K562 (cell line): ENCODE results near the gene WEE1. TPM values are rescaled to one million over a fixed set of nuclear protein-coding genes. Genes with fewer than 3 reads are reported as not detected.

ENCODE experiments used
- ATAC-seq: fragments of 200-7000 bp; cut with Tn5 transposase; 3 replicates; pipeline ENCODE4 v1.9.1; 2020; ENCODE audit warnings: moderate library complexity
- BruUV-seq: library from RNA; stranded (reverse); fragments of 400-500 nt; replicated peaks from 2 replicates; lab custom pipeline; 2021; lab: Mats Ljungman, UMichigan
- CTCF ChIA-PET: fragments of 300-600 bp; formaldehyde crosslinking; extraction: SDS; loops from one replicate; lab custom pipeline; 2021; ENCODE audit warnings: low intra/inter-chr PET ratio; lab: Yijun Ruan, JAX
- POLR2A ChIA-PET: fragments of 300-600, 350-650 bp; sonication (Branson Sonifier 250); formaldehyde crosslinking; extraction: SDS; loops from one replicate; lab custom pipeline; 2021; ENCODE audit warnings: antibody characterized with exemption, inconsistent platforms; lab: Yijun Ruan, JAX
- DNase-seq, 4 experiments: peaks; one replicate each; pipeline versions ENCODE4 v3.0.0 to v3.0.0-alpha.2; 2011 to 2018; ENCODE audit warnings: low spot score in 3 of 4, mixed read lengths in 3 of 4; ENCODE audit errors: extremely low read depth in 1 of 4
- FAIRE-seq: peaks from 2 replicates; lab custom pipeline; 2011; peaks lifted over from hg19 to GRCh38; lab: Jason Lieb, UNC
- H2AFZ ChIP-seq: 2 replicates; pipeline ENCODE4 v1.6.0; 2011; ENCODE audit warnings: low read depth, low read length, control low read depth, inconsistent platforms
- H3K27ac ChIP-seq: fragments of 200-600 bp; 3 replicates; pipeline ENCODE4 v1.8.0; 2011; ENCODE audit warnings: low read depth, mild to moderate bottlenecking, control low read depth, inconsistent platforms, low read length, moderate library complexity, mixed read lengths; ENCODE audit errors: extremely low read depth
- H3K27me3 ChIP-seq, 2 experiments: fragments of 300-600 bp in 1 of 2; 2 replicates in 1 of 2; 3 replicates in 1 of 2; pipeline versions ENCODE4 v1.6.0 to v1.8.0; 2011; ENCODE audit warnings: inconsistent platforms in 2 of 2, low read length in 2 of 2, mild to moderate bottlenecking in 1 of 2, mixed read lengths in 1 of 2, moderate library complexity in 1 of 2; ENCODE audit not compliant: control insufficient read depth in 2 of 2, insufficient read depth in 2 of 2
- H3K36me3 ChIP-seq: fragments of 300-600 bp; 3 replicates; pipeline ENCODE4 v1.8.0; 2011; ENCODE audit warnings: mild to moderate bottlenecking, low read length, inconsistent platforms; ENCODE audit not compliant: control insufficient read depth, insufficient read depth
- H3K4me1 ChIP-seq, 2 experiments: fragments of 200-600 bp in 1 of 2; replicated peaks in 1 of 2; 2 replicates in 1 of 2; 3 replicates in 1 of 2; pipeline versions ENCODE4 v1.5.1 to v1.8.0; 2011; ENCODE audit warnings: inconsistent platforms in 2 of 2, low read length in 2 of 2, mild to moderate bottlenecking in 1 of 2, mixed read lengths in 1 of 2, moderate library complexity in 1 of 2; ENCODE audit not compliant: control insufficient read depth in 2 of 2, insufficient read depth in 2 of 2
- H3K4me2 ChIP-seq: 2 replicates; pipeline ENCODE4 v1.6.1; 2011; ENCODE audit warnings: low read length, control low read depth, inconsistent platforms, mixed read lengths; ENCODE audit not compliant: insufficient read depth
- H3K4me3 ChIP-seq: fragments of 200-600 bp; sonication (generic), shearing (Covaris generic); 2 replicates; pipeline ENCODE4 v1.5.1; 2016; ENCODE audit warnings: control low read depth, inconsistent platforms
- H3K79me2 ChIP-seq: fragments of 200-600 bp; 3 replicates; pipeline ENCODE4 v1.8.0; 2011; ENCODE audit warnings: low read length, inconsistent platforms; ENCODE audit not compliant: control insufficient read depth, insufficient read depth
- H3K9ac ChIP-seq, 2 experiments: 2 replicates each; pipeline versions ENCODE4 v1.6.0 to v1.6.1; 2011; ENCODE audit warnings: low read depth in 2 of 2, low read length in 2 of 2, control low read depth in 1 of 2, inconsistent platforms in 1 of 2, mild to moderate bottlenecking in 1 of 2, mixed read lengths in 1 of 2; ENCODE audit not compliant: insufficient read depth in 1 of 2
- H3K9me1 ChIP-seq: one replicate; pipeline ENCODE4 v1.6.0; 2011; ENCODE audit warnings: inconsistent platforms, mild to moderate bottlenecking, low read length, moderate library complexity; ENCODE audit not compliant: control insufficient read depth, insufficient read depth
- H3K9me3 ChIP-seq: replicated peaks from 2 replicates; pipeline ENCODE4 v1.5.1; 2011; ENCODE audit warnings: low read depth, low read length, inconsistent platforms; ENCODE audit not compliant: control insufficient read depth, insufficient read depth
- H4K20me1 ChIP-seq: replicated peaks from 2 replicates; pipeline ENCODE4 v1.6.1; 2011; ENCODE audit warnings: low read length, inconsistent platforms, mixed read lengths; ENCODE audit not compliant: control insufficient read depth, insufficient read depth
- ARID1B ChIP-seq: fragments of 450-650 bp; IDR thresholded peaks from 2 replicates; pipeline ENCODE4 v1.6.1; 2016; ENCODE audit warnings: antibody characterized with exemption, mild to moderate bottlenecking, inconsistent platforms
- ARID3B ChIP-seq: fragments of 250-450 bp; sonication (Bioruptor Pico); IDR thresholded peaks from 2 replicates; pipeline ENCODE4 v1.4.0; 2020; ENCODE audit warnings: borderline replicate concordance
- ATF3 ChIP-seq, 2 experiments: fragments of 450-650 bp in 1 of 2; sonication (generic) in 1 of 2; formaldehyde crosslinking in 1 of 2; IDR thresholded peaks in 1 of 2; conservative IDR thresholded peaks in 1 of 2; 2 replicates each; pipeline versions ENCODE4 v1.6.1 to v1.8.1; 2016 to 2023; ENCODE audit warnings: mild to moderate bottlenecking in 2 of 2, moderate library complexity in 2 of 2, inconsistent platforms in 1 of 2, missing genetic modification reagents in 1 of 2
- BRF1 ChIP-seq: IDR thresholded peaks from 3 replicates; pipeline ENCODE4 v1.6.1; 2011; ENCODE audit warnings: borderline replicate concordance, mild to moderate bottlenecking; ENCODE audit not compliant: insufficient read length; ENCODE audit errors: extremely low read depth
- CBX3 ChIP-seq, 2 experiments: IDR thresholded peaks; 1 replicate in 1 of 2; 2 replicates in 1 of 2; pipeline ENCODE4 v1.6.1; 2012; ENCODE audit warnings: inconsistent platforms in 2 of 2, low read length in 2 of 2, borderline replicate concordance in 1 of 2, control low read depth in 1 of 2
- CHCHD3 ChIP-seq: fragments of 250-450 bp; sonication (Bioruptor Pico); IDR thresholded peaks from 2 replicates; pipeline ENCODE4 v2.1.2; 2022; ENCODE audit warnings: mild to moderate bottlenecking
- HNRNPL ChIP-seq: fragments of 200-400 bp; formaldehyde crosslinking; IDR thresholded peaks from 2 replicates; pipeline ENCODE4 v1.6.1; 2017; ENCODE audit warnings: low read depth, mild to moderate bottlenecking, low read length
- KLF6 ChIP-seq: fragments of 250-450 bp; sonication (Bioruptor Pico); IDR thresholded peaks from 2 replicates; pipeline ENCODE4 v1.4.0; 2020; ENCODE audit warnings: mild to moderate bottlenecking, moderate library complexity, borderline replicate concordance
- NCOA4 ChIP-seq: fragments of 450-650 bp; IDR thresholded peaks from 2 replicates; pipeline ENCODE4 v1.6.1; 2018; ENCODE audit warnings: mild to moderate bottlenecking; ENCODE audit not compliant: partially characterized antibody
- NFIC ChIP-seq: fragments of 450-650 bp; IDR thresholded peaks from 2 replicates; pipeline ENCODE4 v1.6.1; 2017; ENCODE audit warnings: mild to moderate bottlenecking, inconsistent platforms
- SNIP1 ChIP-seq: fragments of 450-650 bp; IDR thresholded peaks from 2 replicates; pipeline ENCODE4 v1.7.1; 2017; ENCODE audit warnings: low read depth, mild to moderate bottlenecking
- SREBF2 ChIP-seq: sonication (generic); formaldehyde crosslinking; IDR thresholded peaks from 2 replicates; pipeline ENCODE4 v1.4.0; 2020; ENCODE audit warnings: mild to moderate bottlenecking, missing genetic modification reagents
- SUPT5H ChIP-seq: fragments of 450-650 bp; IDR thresholded peaks from 2 replicates; pipeline ENCODE4 v1.6.1; 2016
- TAF15 ChIP-seq: fragments of 200-400 bp; formaldehyde crosslinking; IDR thresholded peaks from 2 replicates; pipeline ENCODE4 v1.6.1; 2017; ENCODE audit warnings: mild to moderate bottlenecking, low read depth, low read length, moderate library complexity
- TCF7 ChIP-seq: sonication (generic); IDR thresholded peaks from 2 replicates; pipeline ENCODE4 v1.6.1; 2016; ENCODE audit warnings: antibody characterized with exemption, borderline replicate concordance
- TOE1 ChIP-seq, 2 experiments: fragments of 450-650 bp in 1 of 2; sonication (generic) in 1 of 2; formaldehyde crosslinking in 1 of 2; IDR thresholded peaks; 2 replicates each; pipeline versions ENCODE4 v1.7.1 to v1.8.0; 2016 to 2022; ENCODE audit warnings: borderline replicate concordance in 2 of 2, mild to moderate bottlenecking in 2 of 2, antibody characterized with exemption in 1 of 2, inconsistent platforms in 1 of 2, low read depth in 1 of 2, missing genetic modification reagents in 1 of 2, moderate library complexity in 1 of 2
- ZNF124 ChIP-seq: sonication (generic); formaldehyde crosslinking; IDR thresholded peaks from 2 replicates; pipeline ENCODE4 v1.8.1; 2022; ENCODE audit warnings: missing genetic modification reagents
- ZNF274 ChIP-seq: IDR thresholded peaks from 2 replicates; pipeline ENCODE4 v1.6.1; 2011; ENCODE audit warnings: low read depth, mild to moderate bottlenecking, low read length, moderate library complexity, borderline replicate concordance
- ZNF282 ChIP-seq: sonication (generic); formaldehyde crosslinking; IDR thresholded peaks from 2 replicates; pipeline ENCODE4 v1.8.1; 2023; ENCODE audit warnings: missing genetic modification reagents
- ZNF561 ChIP-seq: fragments of 450-650 bp; formaldehyde crosslinking; conservative IDR thresholded peaks from 2 replicates; pipeline ENCODE4 v1.4.0; 2020; ENCODE audit warnings: mild to moderate bottlenecking, moderate library complexity
- WGBS: fragments of 100-300 bp; shearing (Covaris generic); methylation state at CpG from one replicate; pipeline ENCODE4 v1.1.6; 2016; ENCODE audit warnings: low coverage, mixed read lengths; ENCODE audit not compliant: insufficient coverage; ENCODE audit errors: missing lambda C conversion rate; 5-methylcytosine and 5-hydroxymethylcytosine counted together
- in situ Hi-C: fragments of 300-500 bp; cut with MboI; formaldehyde crosslinking; loops from 4 replicates; pipeline ENCODE4 v1.15.0; 2018; ENCODE audit warnings: inconsistent platforms, mixed read lengths
- intact Hi-C: fragments of 100-400 bp; cut with micrococcal nuclease; formaldehyde crosslinking; loops from 2 replicates; pipeline ENCODE4 v1.14.2; 2022
- polyA plus RNA-seq, 8 experiments: library from polyadenylated mRNA; depleted of rRNA in 4 of 8; stranded (reverse) in 5 of 8; unstranded in 3 of 8; fragments of >200 nt; fragmentation: Nextera tagmentation in 2 of 8; fragmentation: Illumina TruSeq in 1 of 8; extraction: Ambion mirVana in 2 of 8; extraction: Trizol in 1 of 8; gene quantifications; 2 replicates each; pipeline versions ENCODE4 v1.2.1 to v1.2.3, GENCODE V29; 2011 to 2014; ENCODE audit warnings: inconsistent platforms in 1 of 8, missing spikeins in 1 of 8
- total RNA-seq, 7 experiments: library from RNA; depleted of rRNA in 6 of 7; stranded (reverse); fragments of >200 nt in 6 of 7; fragmentation: Illumina TruSeq in 2 of 7; extraction: Trizol in 2 of 7; gene quantifications; 2 replicates each; pipeline versions ENCODE4 v1.2.1 to v1.2.3, GENCODE V29; 2011 to 2021; ENCODE audit warnings: low replicate concordance in 1 of 7

WEE1 gene
- total and polyA plus RNA-seq, 9 of the 15 experiments (the other 6 are each of a cell fraction or from before 2014, with no cell fraction given), result 21.9 to 99.0 (median 67.4) TPM

- no peak for TF ChIP-seq TAF15
- no peak for TF ChIP-seq ARID1B
- no peak for TF ChIP-seq ARID3B
- TF ChIP-seq ZNF124, result no peak
- no peak for TF ChIP-seq SUPT5H
- TF ChIP-seq, all 486 proteins: peak for 0
Observed at GRCh38 chr11:9616042-9616675, 42.7 kb downstream of the WEE1 start (continued).

- in situ Hi-C loops, result loop anchor here (5.0 kb wide), 1 partner anchor 135 kb away; no protein-coding TSS in a partner anchor
- Histone ChIP-seq H3K36me3 (no peaks in the 10 kb centered on the region), H3K27ac (no peak overlapping the region), H2AFZ (no peak overlapping the region), H3K9ac (no peak overlapping the region; a peak in 1 of 4 replicates), H3K9me1 (no peaks in the 10 kb centered on the region), H3K4me1 (peaks cover 15 to 19% of the 10 kb centered on the region in 2 experiments; a peak in 4 of 5 replicates), H3K27me3 (no peaks in the 10 kb centered on the region), H4K20me1 (no peaks in the 10 kb centered on the region), H3K9me3 (no peaks in the 10 kb centered on the region), H3K79me2 (no peaks in the 10 kb centered on the region), H3K4me3 (no peak overlapping the region), H3K4me2 (no peak overlapping the region)
- WGBS, result 57% methylated on average over 4 of the region's 4 CpGs
- DNase-seq (no peak), ATAC-seq (no peak), FAIRE-seq (no peak)
- intact Hi-C loops, result loop anchor here (10.0 kb wide), 1 partner anchor 358 kb away; no protein-coding TSS in a partner anchor
- POLR2A ChIA-PET, result no interaction called here
- no TSS peak for BruUV-seq
- CTCF ChIA-PET, result no interaction called here
- TF ChIP-seq CBX3 (IDR thresholded peaks at IDR 0.05; ENCODE audit: borderline replicate concordance in 1 of 2, low read length in 2 of 2), result no peak
- TF ChIP-seq CHCHD3 (CRISPR knock-in tag), result no peak
- TF ChIP-seq ATF3 (IDR thresholded peaks at IDR 0.05), result no peak
- no peak for TF ChIP-seq ATF3 (CRISPR knock-in tag; conservative IDR thresholded peaks at IDR 0.05)
- TF ChIP-seq NFIC, result no peak
- TF ChIP-seq NCOA4, result no peak
- TF ChIP-seq TCF7, result no peak
- no peak for TF ChIP-seq ZNF274
- no peak for TF ChIP-seq SNIP1
- no peak for TF ChIP-seq ZNF561 (CRISPR knock-in tag)
- no peak for TF ChIP-seq HNRNPL
- no peak for TF ChIP-seq BRF1
- no peak for TF ChIP-seq ZNF282
- TF ChIP-seq SREBF2, result no peak
- no peak for TF ChIP-seq TOE1 (IDR thresholded peaks at IDR 0.05; ENCODE audit: borderline replicate concordance)
- TF ChIP-seq TOE1 (CRISPR knock-in tag; IDR thresholded peaks at IDR 0.05; ENCODE audit: borderline replicate concordance, low read depth), result no peak
- TF ChIP-seq KLF6 (CRISPR knock-in tag), result no peak
Observed at GRCh38 chr11:9616858-9617257, 43.4 kb downstream of the WEE1 start.
